WERI-Rb-1 (cell line): ENCODE data around the gene CEP43.

ENCODE experiments used
- DNase-seq: peaks from one replicate; pipeline ENCODE4 v3.0.0-alpha.2; 2020
- H3K27ac ChIP-seq: fragments of 250-450 bp; sonication (Bioruptor Pico); 2 replicates; pipeline ENCODE4 v1.5.1; 2020; ENCODE audit warnings: mild to moderate bottlenecking, moderate library complexity
- H3K27me3 ChIP-seq: fragments of 250-450 bp; sonication (Bioruptor Pico); 2 replicates; pipeline ENCODE4 v1.5.1; 2021; ENCODE audit warnings: mild to moderate bottlenecking, low read depth, moderate library complexity; ENCODE audit not compliant: insufficient read depth, severe bottlenecking
- H3K36me3 ChIP-seq: fragments of 250-450 bp; sonication (Bioruptor Pico); 2 replicates; pipeline ENCODE4 v1.5.1; 2020; ENCODE audit warnings: mild to moderate bottlenecking, moderate library complexity
- H3K4me3 ChIP-seq: 2 replicates; pipeline ENCODE4 v1.5.1; 2011; ENCODE audit warnings: low read depth, mild to moderate bottlenecking, control low read depth, low read length
- H3K9me3 ChIP-seq: fragments of 250-450 bp; sonication (Bioruptor Pico); 2 replicates; pipeline ENCODE4 v1.5.1; 2021; ENCODE audit warnings: mild to moderate bottlenecking, moderate library complexity; ENCODE audit not compliant: severe bottlenecking
- CTCF ChIP-seq: IDR thresholded peaks from 2 replicates; pipeline ENCODE4 v1.5.1; 2011; ENCODE audit warnings: low read depth, mild to moderate bottlenecking, control low read depth, inconsistent platforms, low read length

The CEP43 gene

GRCh38 chr6:166960609-166960978 lies 38.6 kb upstream of the CEP43 start:
- Histone ChIP-seq H3K4me3 (no peak overlapping the region), H3K27ac (no peak overlapping the region), H3K9me3 (peaks cover 3% of the 10 kb centered on the region), H3K36me3 (no peaks in the 10 kb centered on the region), H3K27me3 (no peaks in the 10 kb centered on the region)
- no peak for TF ChIP-seq CTCF
- DNase-seq: no peak

- Histone ChIP-seq H3K9me3 (peaks cover 7% of the 10 kb centered on the region), H3K27me3 (no peaks in the 10 kb centered on the region), H3K27ac (no peak overlapping the region), H3K36me3 (no peaks in the 10 kb centered on the region), H3K4me3 (no peak overlapping the region)
- DNase-seq: no peak
- TF ChIP-seq CTCF: no peak
Observed at GRCh38 chr6:166966268-166966667, 32.9 kb upstream of the CEP43 start.

- H3K4me3 ChIP-seq: no peak overlapping the region
- DNase-seq: no peak
Observed at GRCh38 chr6:166969390-166970002, 29.7 kb upstream of the CEP43 start.

GRCh38 chr6:166970091-166970490 lies 29.1 kb upstream of the CEP43 start:
- TF ChIP-seq CTCF: no peak
- no peak overlapping the region for H3K27ac ChIP-seq
- no peaks in the 10 kb centered on the region; the same call in 1 of the 2 replicates for H3K36me3 ChIP-seq

More at GRCh38 chr6:166969390-166970002, 29.7 kb upstream of the CEP43 start:
- Histone ChIP-seq H3K36me3 (no peaks in the 10 kb centered on the region; the same call in 1 of the 2 replicates), H3K9me3 (peaks cover 4% of the 10 kb centered on the region), H3K27me3 (no peaks in the 10 kb centered on the region), H3K27ac (no peak overlapping the region)
- TF ChIP-seq CTCF: no peak

GRCh38 chr6:166970776-166971175 lies 28.4 kb upstream of the CEP43 start:
- Histone ChIP-seq H3K4me3 (no peak overlapping the region), H3K27me3 (no peaks in the 10 kb centered on the region), H3K9me3 (peaks cover 3% of the 10 kb centered on the region), H3K27ac (no peak overlapping the region), H3K36me3 (no peaks in the 10 kb centered on the region; the same call in 1 of the 2 replicates)
- TF ChIP-seq CTCF: no peak
- no peak for DNase-seq

More at GRCh38 chr6:166970091-166970490, 29.1 kb upstream of the CEP43 start:
- H3K27me3 ChIP-seq: no peaks in the 10 kb centered on the region
- DNase-seq: no peak
- H3K9me3 ChIP-seq: peaks cover 4% of the 10 kb centered on the region
- no peak overlapping the region for H3K4me3 ChIP-seq

- no peaks in the 10 kb centered on the region for H3K27me3 ChIP-seq
Observed at GRCh38 chr6:166971271-166971670, 27.9 kb upstream of the CEP43 start.

More at GRCh38 chr6:166971271-166971670, 27.9 kb upstream of the CEP43 start:
- no peak for TF ChIP-seq CTCF
- no peak for DNase-seq
- Histone ChIP-seq H3K27ac (no peak overlapping the region), H3K9me3 (no peaks in the 10 kb centered on the region), H3K36me3 (no peaks in the 10 kb centered on the region; the same call in 1 of the 2 replicates), H3K4me3 (no peak overlapping the region)
